ENCODE measurements around the gene PDIA6.

- no peak for TF ChIP-seq TAF1 (IDR thresholded peaks at IDR 0.05; ENCODE audit: borderline replicate concordance, insufficient read depth, low read length)
- TF ChIP-seq POLR2AphosphoS5 (IDR thresholded peaks at IDR 0.05; ENCODE audit: low read depth, low read length), result no peak
- TF ChIP-seq REST (IDR thresholded peaks at IDR 0.05; ENCODE audit: insufficient read depth in 1 of 2, low read depth in 2 of 2, low read length in 2 of 2), result no peak
- TF ChIP-seq SIN3A (IDR thresholded peaks at IDR 0.05; ENCODE audit: borderline replicate concordance, insufficient read depth, low read length), result no peak
- TF ChIP-seq FOXP2 (optimal IDR thresholded peaks at IDR 0.05; ENCODE audit: borderline replicate concordance, extremely low read depth, extremely low read length, insufficient read depth), result no peak
These were observed 34.4 kb upstream of the PDIA6 start for GRCh38 chr2:10847008-10847407.

Measured in PFSK-1 (cell line).